GM19025 (cell line): ENCODE measurements around the gene ZEB2.

ENCODE experiments used
- ATAC-seq: cut with Tn5 transposase; IDR thresholded peaks from one replicate; pipeline ENCODE4 v1.9.1; 2021; ENCODE audit warnings: mild to moderate bottlenecking, low read depth, moderate library complexity; ENCODE audit not compliant: unreplicated experiment

Gene ZEB2

GRCh38 chr2:144454466-144455287, 65.2 kb downstream of the ZEB2 start:
- peak; percentile 60 for ATAC-seq

- ATAC-seq: no peak
Measured at GRCh38 chr2:144453486-144454158, 66.3 kb downstream of the ZEB2 start.

GRCh38 chr2:144452989-144453336, 67.0 kb downstream of the ZEB2 start:
- no peak for ATAC-seq

GRCh38 chr2:144452169-144452988, 67.5 kb downstream of the ZEB2 start:
- ATAC-seq: no peak

- ATAC-seq: no peak
Measured at GRCh38 chr2:144451443-144451842, 68.5 kb downstream of the ZEB2 start.

- ATAC-seq: peak; percentile 82
Measured at GRCh38 chr2:144449028-144449406, 70.9 kb downstream of the ZEB2 start.

GRCh38 chr2:144448389-144449027, 71.4 kb downstream of the ZEB2 start:
- ATAC-seq: peak; percentile 16

- no peak for ATAC-seq
Measured at GRCh38 chr2:144447535-144447934, 72.4 kb downstream of the ZEB2 start.

- ATAC-seq: no peak
Measured at GRCh38 chr2:144446136-144446535, 73.8 kb downstream of the ZEB2 start.

GRCh38 chr2:144445196-144445595, 74.7 kb downstream of the ZEB2 start:
- ATAC-seq: no peak

GRCh38 chr2:144443837-144444817, 75.8 kb downstream of the ZEB2 start:
- no peak for ATAC-seq

GRCh38 chr2:144441711-144442141, 78.2 kb downstream of the ZEB2 start:
- ATAC-seq: no peak

GRCh38 chr2:144439993-144440392, 79.9 kb downstream of the ZEB2 start:
- ATAC-seq: no peak

GRCh38 chr2:144438801-144439631, 80.9 kb downstream of the ZEB2 start:
- ATAC-seq: no peak

- ATAC-seq: no peak
Measured at GRCh38 chr2:144437636-144438035, 82.3 kb downstream of the ZEB2 start.

GRCh38 chr2:144434425-144435222, 85.3 kb downstream of the ZEB2 start:
- no peak for ATAC-seq

- no peak for ATAC-seq
Measured at GRCh38 chr2:144432921-144433320, 87.0 kb downstream of the ZEB2 start.

GRCh38 chr2:144431998-144432397, 87.9 kb downstream of the ZEB2 start:
- ATAC-seq: no peak
